Measurements from ENCODE around the gene PNO1.

DNA sequence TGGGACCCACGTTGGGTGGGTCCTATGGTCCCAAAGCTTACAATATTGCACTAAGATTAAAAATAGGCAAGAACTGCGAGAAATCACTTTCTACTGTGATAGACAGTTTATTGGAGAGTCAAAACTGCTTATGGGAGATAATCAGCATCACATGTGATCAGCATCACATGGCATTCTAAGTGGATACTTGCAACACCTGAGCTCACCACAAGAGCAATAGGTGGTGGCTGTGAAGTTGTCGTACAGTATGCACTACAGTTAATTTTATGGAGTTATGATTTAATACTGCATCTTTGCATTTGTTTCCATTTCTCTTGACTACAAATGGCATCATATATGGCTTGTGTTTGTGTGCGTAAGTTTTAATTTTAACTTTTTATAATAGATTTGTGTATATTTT, 11.6 kb downstream of the PNO1 start:
- TF ChIP-seq, protein P1, sequence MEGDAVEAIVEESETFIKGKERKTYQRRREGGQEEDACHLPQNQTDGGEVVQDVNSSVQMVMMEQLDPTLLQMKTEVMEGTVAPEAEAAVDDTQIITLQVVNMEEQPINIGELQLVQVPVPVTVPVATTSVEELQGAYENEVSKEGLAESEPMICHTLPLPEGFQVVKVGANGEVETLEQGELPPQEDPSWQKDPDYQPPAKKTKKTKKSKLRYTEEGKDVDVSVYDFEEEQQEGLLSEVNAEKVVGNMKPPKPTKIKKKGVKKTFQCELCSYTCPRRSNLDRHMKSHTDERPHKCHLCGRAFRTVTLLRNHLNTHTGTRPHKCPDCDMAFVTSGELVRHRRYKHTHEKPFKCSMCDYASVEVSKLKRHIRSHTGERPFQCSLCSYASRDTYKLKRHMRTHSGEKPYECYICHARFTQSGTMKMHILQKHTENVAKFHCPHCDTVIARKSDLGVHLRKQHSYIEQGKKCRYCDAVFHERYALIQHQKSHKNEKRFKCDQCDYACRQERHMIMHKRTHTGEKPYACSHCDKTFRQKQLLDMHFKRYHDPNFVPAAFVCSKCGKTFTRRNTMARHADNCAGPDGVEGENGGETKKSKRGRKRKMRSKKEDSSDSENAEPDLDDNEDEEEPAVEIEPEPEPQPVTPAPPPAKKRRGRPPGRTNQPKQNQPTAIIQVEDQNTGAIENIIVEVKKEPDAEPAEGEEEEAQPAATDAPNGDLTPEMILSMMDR (IDR thresholded peaks at IDR 0.05) = no peak
- TF ChIP-seq POLR2AphosphoS5 (IDR thresholded peaks at IDR 0.05) = no peak

All from stomach (tissue), 4 donors.